CD4-positive, alpha-beta memory T cell (primary cell): ENCODE data around the gene PET100. TPM values are rescaled to one million over a fixed set of nuclear protein-coding genes. Genes with fewer than 3 reads are reported as not detected.
A peak's percentile ranks its signal among the peaks of the same experiment; 100 is the strongest.

ENCODE experiments used
- CTCF ChIA-PET: fragments of 350-600 bp; sonication (Branson Sonifier 250); formaldehyde crosslinking; loops from one replicate; lab custom pipeline; 2021; ENCODE audit warnings: inconsistent platforms; ENCODE audit not compliant: partially characterized antibody; lab: Charles Lee
- POLR2A ChIA-PET: fragments of 350-600 bp; sonication (Branson Sonifier 250); formaldehyde crosslinking; loops from one replicate; lab custom pipeline; 2021; ENCODE audit not compliant: partially characterized antibody; lab: Charles Lee
- DNase-seq, 5 donors: peaks; one replicate each; pipeline versions ENCODE4 v3.0.0 to v3.0.0-alpha.2; 2020 to 2022; ENCODE audit warnings: mixed read lengths in 1 of 5
- H3K27ac ChIP-seq: one replicate; pipeline ENCODE4 v1.7.0; 2013; ENCODE audit warnings: low read depth, low read length
- H3K27me3 ChIP-seq: 2 replicates; pipeline ENCODE4 v1.7.0; 2013; ENCODE audit warnings: mild to moderate bottlenecking, low read length, moderate library complexity; ENCODE audit not compliant: insufficient read depth
- H3K36me3 ChIP-seq: 2 replicates; pipeline ENCODE4 v1.7.0; 2013; ENCODE audit warnings: mild to moderate bottlenecking, low read length, moderate library complexity; ENCODE audit not compliant: insufficient read depth
- H3K4me1 ChIP-seq: 2 replicates; pipeline ENCODE4 v1.7.0; 2013; ENCODE audit warnings: mild to moderate bottlenecking, low read length, moderate library complexity; ENCODE audit not compliant: insufficient read depth
- H3K4me3 ChIP-seq, 2 donors: one replicate each; pipeline ENCODE4 v1.7.0; 2013; ENCODE audit warnings: low read length in 2 of 2, mild to moderate bottlenecking in 1 of 2
- H3K9me3 ChIP-seq, 2 donors: one replicate each; pipeline ENCODE4 v1.7.0; 2013; ENCODE audit warnings: low read length in 2 of 2, control low read depth in 1 of 2; ENCODE audit not compliant: control insufficient read depth in 1 of 2
- H3K27ac Mint-ChIP-seq, 7 donors: one replicate each; pipeline ENCODE4 v1.8.0; 2020 to 2021; ENCODE audit warnings: mixed read lengths in 7 of 7, mild to moderate bottlenecking in 6 of 7, inconsistent platforms in 3 of 7, moderate library complexity in 3 of 7
- H3K27me3 Mint-ChIP-seq, 2 donors: one replicate each; pipeline ENCODE4 v1.8.0; 2020 to 2021; ENCODE audit warnings: mixed read lengths in 2 of 2
- H3K36me3 Mint-ChIP-seq, 2 donors: one replicate each; pipeline ENCODE4 v1.8.0; 2020 to 2021; ENCODE audit warnings: mixed read lengths in 2 of 2, inconsistent platforms in 1 of 2, mild to moderate bottlenecking in 1 of 2
- H3K4me1 Mint-ChIP-seq, 4 donors: one replicate each; pipeline ENCODE4 v1.8.0; 2020 to 2021; ENCODE audit warnings: mixed read lengths in 4 of 4, mild to moderate bottlenecking in 1 of 4
- H3K4me3 Mint-ChIP-seq, 8 donors: one replicate each; pipeline ENCODE4 v1.8.0; 2020 to 2021; ENCODE audit warnings: mixed read lengths in 8 of 8, mild to moderate bottlenecking in 7 of 8, moderate library complexity in 6 of 8, inconsistent platforms in 3 of 8
- H3K9me3 Mint-ChIP-seq, 8 donors: one replicate each; pipeline ENCODE4 v1.8.0; 2020 to 2021; ENCODE audit warnings: mixed read lengths in 8 of 8, mild to moderate bottlenecking in 5 of 8, inconsistent platforms in 3 of 8, moderate library complexity in 1 of 8
- intact Hi-C: fragments of 100-400 bp; cut with micrococcal nuclease; formaldehyde crosslinking; loops from one replicate; pipeline ENCODE4 v1.15.1; 2023
- polyA plus RNA-seq, 2 donors: library from polyadenylated mRNA; unstranded; fragments of 300-500 nt; fragmentation: Illumina TruSeq; gene quantifications; one replicate each; pipeline ENCODE4 v1.2.3, GENCODE V29; 2021
- total RNA-seq, 2 experiments: library from RNA; stranded (reverse); gene quantifications; one replicate each; pipeline ENCODE4 v1.2.3, GENCODE V29; 2021

Gene PET100
- total and polyA plus RNA-seq, 4 experiments from 2014 or later: 120 to 279 (median 135) TPM

DNA sequence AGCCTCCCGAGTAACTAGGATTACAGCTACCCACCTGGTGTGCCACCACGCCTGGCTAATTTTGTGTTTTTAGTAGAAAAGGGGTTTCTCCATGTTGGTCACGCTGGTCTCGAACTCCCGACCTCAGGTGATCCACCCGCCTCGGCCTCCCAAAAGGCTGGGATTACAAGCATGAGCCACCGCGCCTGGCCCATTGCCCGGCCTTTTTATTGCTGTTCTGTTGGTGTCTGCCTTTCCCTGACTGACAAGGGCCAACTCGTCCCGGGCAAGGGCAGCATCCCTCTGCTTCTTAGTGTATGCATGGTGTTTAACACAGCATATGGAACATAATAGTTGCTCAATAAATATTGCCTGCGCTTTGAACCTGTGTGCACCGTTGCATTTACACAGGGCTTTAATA lies 33.1 kb downstream of the PET100 start:
- Mint-ChIP-seq H3K27me3 (peaks cover 2% of the 10 kb centered on the region in 2 donors), H3K36me3 (no peaks in the 10 kb centered on the region), H3K27ac (no peak overlapping the region), H3K9me3 (no peaks in the 10 kb centered on the region), H3K4me1 (peaks cover 5 to 10% (median 6%) of the 10 kb centered on the region in 4 donors), H3K4me3 (no peak overlapping the region)
- CTCF ChIA-PET: interaction anchor here (2.7 kb wide), 1 partner anchor 18 kb away, joined by 10 read pairs; the partner anchor contains the start of gene TRAPPC5
- Histone ChIP-seq H3K4me1 (peaks cover 10% of the 10 kb centered on the region), H3K36me3 (no peaks in the 10 kb centered on the region), H3K27me3 (no peaks in the 10 kb centered on the region), H3K27ac (no peak overlapping the region), H3K4me3 (no peak overlapping the region), H3K9me3 (no peaks in the 10 kb centered on the region)
- intact Hi-C loops: no loop called here
- no peak for DNase-seq
- POLR2A ChIA-PET: no interaction called here

DNA sequence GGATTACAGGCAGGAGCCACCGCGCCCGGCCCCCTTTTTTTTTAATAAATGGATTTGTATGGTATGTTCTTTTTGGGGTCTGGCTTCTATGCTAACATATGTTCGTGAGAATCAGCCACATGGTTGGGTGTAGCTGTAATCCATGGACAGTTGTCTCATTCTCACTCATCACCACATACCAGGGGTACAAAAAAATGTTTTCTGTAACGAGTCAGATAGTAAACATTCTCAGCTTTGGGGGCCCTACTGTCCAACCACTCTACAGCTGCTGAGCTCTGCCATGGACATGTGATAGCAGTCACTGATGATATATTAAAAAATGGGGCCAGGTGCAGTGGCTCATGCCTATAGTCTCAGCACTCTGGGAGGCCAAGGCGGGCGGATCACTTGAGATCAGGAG lies 34.1 kb downstream of the PET100 start:
- intact Hi-C loops: no loop called here
- CTCF ChIA-PET: interaction anchor here (0.8 to 1.3 kb wide), 4 partner anchors 13 to 138 kb away, joined by 3 to 5 read pairs (median 4); partner anchors contain the start of gene TRAPPC5
- no peaks in the 10 kb centered on the region for H3K9me3 Mint-ChIP-seq

DNA sequence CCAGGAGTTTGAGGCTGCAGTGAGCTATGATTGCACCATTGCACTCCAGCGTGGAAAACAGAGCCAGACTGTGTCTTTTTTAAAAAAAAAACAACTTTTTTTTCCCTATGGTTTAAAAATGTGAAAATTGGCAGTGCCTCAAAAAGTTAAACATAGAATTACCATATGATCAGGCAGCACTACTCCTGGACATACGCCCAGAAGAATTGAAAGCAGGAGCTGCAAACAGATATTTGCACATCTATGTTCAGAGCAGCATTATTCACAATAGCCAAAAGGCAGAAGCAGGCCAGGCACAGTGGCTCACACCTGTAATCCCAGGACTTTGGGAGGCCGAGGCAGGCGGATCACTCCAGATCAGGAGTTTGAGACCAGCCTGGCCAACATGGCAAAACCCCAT lies 35.5 kb downstream of the PET100 start:
- intact Hi-C loops: no loop called here
- Histone ChIP-seq H3K36me3 (no peaks in the 10 kb centered on the region), H3K4me1 (peaks cover under 1% of the 10 kb centered on the region), H3K27me3 (no peaks in the 10 kb centered on the region), H3K9me3 (no peaks in the 10 kb centered on the region), H3K4me3 (no peak overlapping the region), H3K27ac (no peak overlapping the region)
- Mint-ChIP-seq H3K27ac (no peak overlapping the region), H3K4me1 (peaks cover 0 to 6% (median under 1%) of the 10 kb centered on the region in 4 donors), H3K9me3 (no peaks in the 10 kb centered on the region), H3K27me3 (peaks cover 6 to 7% of the 10 kb centered on the region in 2 donors), H3K36me3 (no peaks in the 10 kb centered on the region), H3K4me3 (no peak overlapping the region)
- ChIA-PET POLR2A (no interaction called here), CTCF (interaction anchor here (1.2 kb wide), 1 partner anchor 97 kb away, joined by 3 read pairs; no protein-coding TSS in a partner anchor)
- DNase-seq: no peak

More for the DNA sequence above, 34.1 kb downstream of the PET100 start:
- no peaks in the 10 kb centered on the region for H3K27me3 ChIP-seq
- no peaks in the 10 kb centered on the region for H3K36me3 Mint-ChIP-seq
- H3K27ac ChIP-seq: no peak overlapping the region
- no peaks in the 10 kb centered on the region for H3K36me3 ChIP-seq
- H3K4me1 Mint-ChIP-seq: no peaks in the 10 kb centered on the region
- DNase-seq: no peak
- peaks cover 2% of the 10 kb centered on the region in 2 donors for H3K27me3 Mint-ChIP-seq
- H3K4me1 ChIP-seq: no peaks in the 10 kb centered on the region
- H3K9me3 ChIP-seq: no peaks in the 10 kb centered on the region
- peak overlapping the region in 1 of 7 donors; percentile 31 for H3K27ac Mint-ChIP-seq
- POLR2A ChIA-PET: no interaction called here
- H3K4me3 Mint-ChIP-seq: no peak overlapping the region
- H3K4me3 ChIP-seq: no peak overlapping the region

DNA sequence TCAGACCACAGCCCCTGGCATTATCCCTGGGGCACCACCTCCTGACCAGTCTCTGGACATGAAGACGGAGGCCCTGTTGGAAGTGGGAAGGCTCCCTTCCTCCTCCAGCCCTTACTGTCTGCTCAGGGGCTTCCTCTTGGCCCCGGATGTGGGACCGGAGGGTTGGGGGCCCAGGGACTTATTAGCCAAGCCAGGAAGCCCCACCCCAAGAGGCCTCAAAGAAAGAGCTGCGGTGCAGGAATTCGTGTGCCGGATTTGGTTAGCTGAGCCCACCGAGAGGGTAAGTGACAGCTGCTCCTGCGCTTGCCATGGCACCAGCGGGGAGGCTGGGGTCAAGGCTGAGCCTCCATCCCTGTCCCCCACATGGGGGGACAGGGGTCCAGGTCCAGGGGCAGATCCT lies 39.2 kb downstream of the PET100 start, which contains the start of gene RETN:
Gene RETN, plus strand, starts transcription at position 208 of the 400 bp plus-strand sequence. CDS start 278 bp downstream, outside the sequence.
- Histone ChIP-seq H3K36me3 (no peaks in the 10 kb centered on the region), H3K9me3 (no peaks in the 10 kb centered on the region), H3K4me3 (no peak within 1 kb of the TSS), H3K27me3 (peaks cover 5% of the 10 kb centered on the region), H3K4me1 (peaks cover 8% of the 10 kb centered on the region), H3K27ac (no peak within 1 kb of the TSS)
- ChIA-PET POLR2A (interaction anchor here (1.4 to 2.6 kb wide), 3 partner anchors 12 to 32 kb away, joined by 4 to 9 read pairs (median 5); partner anchors contain the start of genes STXBP2 and TRAPPC5), CTCF (interaction anchor here (0.8 to 3.0 kb wide), 4 partner anchors 12 to 17 kb away, joined by 3 to 14 read pairs (median 7); partner anchors contain the start of gene TRAPPC5)
- peaks cover 2 to 13% (median 8%) of the 10 kb centered on the region in 4 donors for H3K4me1 Mint-ChIP-seq
- H3K36me3 Mint-ChIP-seq: no peaks in the 10 kb centered on the region
- no peak for DNase-seq
- peak within 1 kb of the TSS in 5 of 8 donors; percentile 9 to 66 (median 21) for H3K4me3 Mint-ChIP-seq
- peaks cover 0 to under 1% (median 0%) of the 10 kb centered on the region in 8 donors for H3K9me3 Mint-ChIP-seq
- intact Hi-C loops: no loop called here
- H3K27ac Mint-ChIP-seq: no peak within 1 kb of the TSS
- H3K27me3 Mint-ChIP-seq: peaks cover 17 to 24% of the 10 kb centered on the region in 2 donors

DNA sequence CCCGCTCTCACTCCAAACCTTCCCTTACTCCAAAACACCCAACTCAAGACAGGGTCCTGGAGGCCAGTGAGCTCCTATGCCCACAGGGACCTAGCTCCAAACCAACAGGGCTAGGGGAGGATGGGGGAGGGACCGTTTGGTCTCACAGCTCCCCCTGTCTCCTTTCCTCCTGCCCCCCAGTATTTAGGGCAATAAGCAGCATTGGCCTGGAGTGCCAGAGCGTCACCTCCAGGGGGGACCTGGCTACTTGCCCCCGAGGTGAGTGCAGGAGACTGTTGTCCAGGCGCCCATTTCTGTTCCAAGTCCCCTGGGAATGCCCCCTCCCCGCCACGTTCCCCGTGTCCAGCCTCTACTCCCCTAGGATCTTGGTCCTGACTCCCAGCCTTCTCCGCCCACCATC lies 40.0 kb downstream of the PET100 start:
- H3K36me3 ChIP-seq: no peaks in the 10 kb centered on the region
- peaks cover 19 to 28% of the 10 kb centered on the region in 2 donors for H3K27me3 Mint-ChIP-seq
- no peaks in the 10 kb centered on the region for H3K36me3 Mint-ChIP-seq
- no peak overlapping the region for H3K27ac Mint-ChIP-seq
- intact Hi-C loops: no loop called here
- DNase-seq: no peak
- peaks cover 0 to 2% (median 0%) of the 10 kb centered on the region in 8 donors for H3K9me3 Mint-ChIP-seq
- no peak overlapping the region for H3K4me3 ChIP-seq
- no peaks in the 10 kb centered on the region for H3K9me3 ChIP-seq
- H3K4me3 Mint-ChIP-seq: peak overlapping the region in 5 of 8 donors; percentile 9 to 66 (median 21)
- peaks cover 12% of the 10 kb centered on the region for H3K4me1 ChIP-seq
- H3K27me3 ChIP-seq: peaks cover 5% of the 10 kb centered on the region
- no peak overlapping the region for H3K27ac ChIP-seq
- peaks cover 4 to 19% (median 11%) of the 10 kb centered on the region in 4 donors for H3K4me1 Mint-ChIP-seq
- CTCF ChIA-PET: interaction anchor here (0.8 to 3.0 kb wide), 3 partner anchors 11 to 17 kb away, joined by 3 to 14 read pairs (median 8); partner anchors contain the start of gene TRAPPC5
- POLR2A ChIA-PET: interaction anchor here (1.6 to 2.6 kb wide), 2 partner anchors 11 to 17 kb away, joined by 5 to 9 read pairs; partner anchors contain the start of gene TRAPPC5

DNA sequence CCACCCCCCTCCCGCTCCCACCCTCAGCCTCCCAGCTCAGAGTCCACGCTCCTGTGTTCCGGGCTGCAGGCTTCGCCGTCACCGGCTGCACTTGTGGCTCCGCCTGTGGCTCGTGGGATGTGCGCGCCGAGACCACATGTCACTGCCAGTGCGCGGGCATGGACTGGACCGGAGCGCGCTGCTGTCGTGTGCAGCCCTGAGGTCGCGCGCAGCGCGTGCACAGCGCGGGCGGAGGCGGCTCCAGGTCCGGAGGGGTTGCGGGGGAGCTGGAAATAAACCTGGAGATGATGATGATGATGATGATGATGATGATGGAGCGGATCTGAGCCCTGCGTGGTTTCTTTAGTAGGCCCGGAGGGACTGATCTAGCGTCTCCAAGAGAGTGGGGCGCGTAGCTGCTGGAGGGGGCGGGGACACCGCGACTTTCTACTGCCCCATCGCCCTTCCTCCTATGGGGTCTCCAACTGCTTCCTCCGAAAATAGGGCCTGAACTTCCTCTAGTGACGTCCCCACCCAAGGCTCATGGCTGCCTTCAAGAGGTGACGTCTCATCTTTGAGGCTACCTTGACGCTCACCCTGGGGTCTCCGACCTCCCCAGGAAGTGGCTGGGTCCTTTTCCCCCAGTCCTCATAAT lies 40.7 kb downstream of the PET100 start:
- peak in 1 of 5 donors; percentile 13 for DNase-seq
- Histone ChIP-seq H3K4me3 (no peak overlapping the region), H3K36me3 (no peaks in the 10 kb centered on the region), H3K9me3 (no peaks in the 10 kb centered on the region), H3K4me1 (peaks cover 12% of the 10 kb centered on the region), H3K27ac (no peak overlapping the region), H3K27me3 (peaks cover 5% of the 10 kb centered on the region)
- Mint-ChIP-seq H3K27me3 (peaks cover 19 to 28% of the 10 kb centered on the region in 2 donors), H3K9me3 (peaks cover 0 to 2% (median 0%) of the 10 kb centered on the region in 8 donors), H3K4me1 (peaks cover 4 to 19% (median 11%) of the 10 kb centered on the region in 4 donors), H3K27ac (peak overlapping the region in 1 of 7 donors; percentile 35), H3K4me3 (peak overlapping the region; percentile 33 to 71 (median 58)), H3K36me3 (no peaks in the 10 kb centered on the region)
- ChIA-PET POLR2A (interaction anchor here (1.0 to 2.6 kb wide), 3 partner anchors 10 to 18 kb away, joined by 3 to 9 read pairs (median 5); partner anchors contain the start of gene TRAPPC5), CTCF (interaction anchor here (1.1 to 3.0 kb wide), 2 partner anchors 11 to 13 kb away, joined by 3 to 14 read pairs; partner anchors contain the start of gene TRAPPC5)
- intact Hi-C loops: no loop called here
